Stimulated activated CD4-positive, alpha-beta T cell treated with anti-CD3 and anti-CD28 coated beads, TNF-alpha, amount 100 ng/mL, for 4 hours (primary cell): Measurements from ENCODE around the gene PIGQ.

ENCODE experiments used
- DNase-seq, 3 experiments: peaks; one replicate each; pipeline ENCODE4 v3.0.0-alpha.2; 2020; ENCODE audit warnings: low read depth in 3 of 3

PIGQ gene

GRCh38 chr16:628321-629061, 58.7 kb downstream of the PIGQ start:
- DNase-seq = no peak

GRCh38 chr16:629185-629832, 59.5 kb downstream of the PIGQ start:
- DNase-seq = no peak

- DNase-seq = no peak
Measured at GRCh38 chr16:629833-630248, 60.1 kb downstream of the PIGQ start.

- no peak for DNase-seq
Measured at GRCh38 chr16:630249-630814, 60.6 kb downstream of the PIGQ start.

GRCh38 chr16:630815-631405, 61.1 kb downstream of the PIGQ start, which contains the start of gene WFIKKN1:
Gene WFIKKN1, plus strand, starts transcription at chr16:630985. Its CDS starts 269 bp downstream, at chr16:631254.
- DNase-seq = no peak

GRCh38 chr16:631808-632358, 62.1 kb downstream of the PIGQ start:
- no peak for DNase-seq

- DNase-seq = no peak
Measured at GRCh38 chr16:632486-633335, 62.9 kb downstream of the PIGQ start.

- DNase-seq = no peak
Measured at GRCh38 chr16:633336-634050, 63.7 kb downstream of the PIGQ start.
